Fibroblast of skin of right quadriceps (primary cell): ENCODE results near the gene ST8SIA4.

Experiments
- DNase-seq: peaks from one replicate; pipeline ENCODE4 v3.0.0-alpha.2; 2013

Gene ST8SIA4

DNA sequence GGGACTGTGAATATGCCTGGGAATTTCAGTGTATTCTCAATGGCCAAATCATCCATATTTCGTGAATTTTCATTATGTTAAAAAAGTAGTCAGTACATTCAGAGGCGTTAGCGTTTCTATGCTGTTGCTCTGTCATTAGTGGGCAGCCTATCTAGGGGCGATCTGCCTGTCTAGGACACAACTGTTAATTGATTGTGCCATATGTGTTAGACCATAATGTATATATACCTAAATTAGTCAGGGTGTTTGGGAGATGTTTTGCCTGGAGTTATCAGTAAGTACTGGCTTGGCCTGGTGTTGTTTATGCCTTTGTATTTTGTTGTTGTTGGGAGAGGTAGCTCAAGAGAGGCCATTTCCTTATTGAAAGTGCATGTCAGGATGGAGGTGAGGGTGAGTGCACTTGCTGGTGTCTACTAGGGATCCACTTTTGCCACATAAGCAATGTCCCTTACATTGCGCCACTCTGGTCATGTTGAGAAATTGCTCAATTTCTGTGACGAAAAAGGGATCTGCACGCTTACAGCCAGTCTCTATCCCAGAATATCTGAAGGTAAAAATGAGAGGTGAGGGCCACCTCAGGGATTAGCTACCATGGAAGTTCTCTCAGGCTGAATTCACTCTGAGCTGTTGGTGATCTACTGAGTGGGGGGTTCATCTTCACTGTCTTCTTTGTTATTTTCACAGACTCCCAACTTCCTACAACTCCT, 123.3 kb downstream of the ST8SIA4 start:
- DNase-seq = no peak

- peak; percentile 87 for DNase-seq
Observed at GRCh38 chr5:100777680-100778300, 125.3 kb downstream of the ST8SIA4 start.

GRCh38 chr5:100775533-100775855, 127.6 kb downstream of the ST8SIA4 start:
- no peak for DNase-seq

DNA sequence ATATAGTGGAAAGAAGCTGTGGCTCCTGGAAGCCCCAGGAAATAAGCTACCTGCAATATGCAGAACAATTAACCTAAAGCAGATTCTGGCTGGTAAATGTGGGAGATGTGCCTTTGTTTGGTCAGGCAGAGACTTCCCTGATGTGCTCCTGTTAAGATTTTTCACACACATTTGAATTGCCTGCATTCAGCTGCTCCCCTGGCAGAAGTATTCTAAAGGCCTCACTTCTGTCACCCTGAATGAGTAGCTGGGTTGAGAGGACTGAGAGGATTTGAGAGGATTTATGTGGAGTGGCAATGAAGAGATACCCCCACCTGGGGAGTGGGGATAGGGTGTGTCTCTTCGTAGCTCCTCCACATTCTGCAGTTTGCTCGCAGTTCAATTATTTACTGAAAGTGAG, 130.5 kb downstream of the ST8SIA4 start:
- no peak for DNase-seq

DNA sequence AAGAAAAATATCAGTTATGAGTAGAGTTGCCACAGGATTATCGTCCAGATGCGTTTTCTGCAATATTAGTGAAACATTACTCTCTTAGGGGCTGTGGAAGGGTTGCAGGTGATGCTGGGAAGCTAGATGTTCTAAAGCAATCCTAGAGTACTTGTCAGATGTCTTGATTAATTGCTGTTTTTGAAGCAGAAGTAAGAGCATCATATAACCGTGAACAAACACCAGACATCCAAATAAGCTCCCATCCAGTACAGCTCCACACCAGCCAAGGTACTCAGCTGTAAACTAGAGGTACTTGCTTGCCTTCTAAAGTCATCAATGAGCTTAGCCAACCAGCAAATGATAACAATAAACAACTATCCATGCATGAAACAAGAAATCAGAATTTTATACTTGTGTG, 131.1 kb downstream of the ST8SIA4 start:
- DNase-seq = no peak

DNA sequence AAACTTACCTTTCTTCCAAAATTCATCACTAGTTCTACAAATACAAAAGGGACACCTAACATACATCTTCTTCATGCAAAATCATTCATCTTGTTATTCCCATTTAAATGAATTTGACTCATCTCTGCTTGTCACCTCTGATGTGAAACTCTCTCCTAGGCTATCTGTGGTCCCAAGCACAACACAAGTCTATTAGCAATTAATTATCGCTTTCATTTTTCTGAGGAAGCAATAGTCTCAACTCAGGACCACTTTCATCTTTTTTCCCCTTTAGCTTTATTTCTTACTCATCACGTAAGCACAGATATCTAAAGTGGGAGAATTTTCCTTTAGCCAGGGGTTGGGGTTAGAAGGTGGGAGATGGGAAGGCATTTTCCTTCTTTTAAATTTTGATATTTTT, 131.9 kb downstream of the ST8SIA4 start:
- no peak for DNase-seq

DNA sequence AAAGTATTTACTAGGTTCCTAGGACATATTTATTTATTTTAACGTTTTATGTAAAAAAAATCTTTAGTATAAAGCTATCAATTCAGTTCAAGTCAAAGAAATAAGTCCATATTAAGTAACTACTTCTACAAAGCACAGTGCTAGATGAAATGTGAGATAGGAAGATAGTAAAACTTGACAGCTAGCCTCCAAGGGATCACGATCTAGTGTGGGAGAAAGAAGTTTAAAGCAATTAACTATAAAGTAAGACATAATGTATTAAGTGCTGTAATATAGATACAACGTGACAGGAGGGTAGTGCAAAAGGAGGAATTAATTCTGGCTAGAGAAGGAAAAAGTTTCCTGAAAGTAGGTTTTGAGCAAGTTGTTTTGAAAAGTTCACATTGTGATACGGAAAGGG, 134.9 kb downstream of the ST8SIA4 start:
- DNase-seq = no peak

DNA sequence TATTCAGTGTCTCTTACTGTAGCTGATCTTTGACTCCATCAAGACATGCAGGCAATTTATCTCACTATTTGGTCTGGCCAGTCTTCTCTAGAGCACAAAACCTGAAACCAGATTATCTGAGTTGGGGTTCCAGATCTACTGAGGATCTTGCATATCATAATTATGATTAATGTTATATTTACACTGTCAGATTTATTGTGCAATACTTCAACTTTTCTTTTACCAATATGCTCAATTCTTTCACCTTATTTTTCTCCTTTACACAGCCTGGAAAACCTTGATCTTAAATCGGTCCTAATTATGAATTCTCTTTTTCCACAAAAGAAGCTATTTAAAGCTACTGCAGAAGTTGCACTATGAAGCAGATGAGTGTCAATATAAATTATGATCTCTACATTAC, 140.1 kb downstream of the ST8SIA4 start:
- DNase-seq = no peak

GRCh38 chr5:100762108-100762507, 141.0 kb downstream of the ST8SIA4 start:
- DNase-seq = peak; percentile 39

- peak; percentile 44 for DNase-seq
Observed at GRCh38 chr5:100761192-100761591, 141.9 kb downstream of the ST8SIA4 start.

- no peak for DNase-seq
Observed at GRCh38 chr5:100760688-100761087, 142.4 kb downstream of the ST8SIA4 start.

DNA sequence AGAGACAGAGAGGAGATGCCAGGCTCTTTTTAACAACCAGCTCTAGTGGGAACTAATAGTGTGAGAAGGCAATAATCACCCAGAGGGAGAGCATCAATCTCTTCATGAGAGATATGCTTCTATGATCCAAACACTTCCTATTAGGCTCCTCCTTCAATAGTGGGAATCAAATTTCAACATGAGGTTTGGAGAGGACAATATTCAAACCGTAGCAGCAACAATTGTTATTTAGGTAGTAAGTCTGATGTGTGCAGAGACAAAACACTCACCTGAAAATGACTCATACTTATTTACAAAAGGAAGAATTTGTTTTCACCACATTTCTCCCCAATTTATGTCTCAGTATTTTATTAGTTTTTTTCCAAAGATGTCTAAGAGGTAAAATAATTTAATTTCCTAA, 144.3 kb downstream of the ST8SIA4 start:
- DNase-seq = no peak

- no peak for DNase-seq
Observed at GRCh38 chr5:100758306-100758705, 144.8 kb downstream of the ST8SIA4 start.

GRCh38 chr5:100757618-100758017, 145.5 kb downstream of the ST8SIA4 start:
- DNase-seq = no peak
